Activated CD4-positive, alpha-beta T cell treated with anti-CD3 and anti-CD28 coated beads for 48 hours (primary cell): ENCODE results near the gene NACAD.

Experiments
- DNase-seq: peaks from one replicate; pipeline ENCODE4 v3.0.0-alpha.2; 2020

Gene NACAD

GRCh38 chr7:45087301-45088145, 1.2 kb downstream of the NACAD start:
- no peak for DNase-seq

- no peak for DNase-seq
These were observed 2.3 kb downstream of the NACAD start for GRCh38 chr7:45086331-45087065.

- DNase-seq = no peak
These were observed 3.1 kb downstream of the NACAD start for GRCh38 chr7:45085619-45086200.

GRCh38 chr7:45084901-45085618, 3.7 kb downstream of the NACAD start:
- DNase-seq = no peak

GRCh38 chr7:45084336-45084735, 4.4 kb downstream of the NACAD start:
- DNase-seq = no peak

- no peak for DNase-seq
These were observed 5.9 kb downstream of the NACAD start for GRCh38 chr7:45082831-45083331.

- no peak for DNase-seq
These were observed 6.5 kb downstream of the NACAD start for GRCh38 chr7:45082031-45082830.

- DNase-seq = no peak
These were observed 7.1 kb downstream of the NACAD start for GRCh38 chr7:45081670-45081974.

GRCh38 chr7:45080958-45081669, 7.7 kb downstream of the NACAD start:
- DNase-seq = no peak

GRCh38 chr7:45080265-45080957, 8.4 kb downstream of the NACAD start:
- no peak for DNase-seq

- no peak for DNase-seq
These were observed 10.6 kb downstream of the NACAD start for GRCh38 chr7:45078125-45078681.

- DNase-seq = no peak
These were observed 11.2 kb downstream of the NACAD start for GRCh38 chr7:45077579-45077978.

GRCh38 chr7:45076946-45077345, 11.8 kb downstream of the NACAD start:
- no peak for DNase-seq

- no peak for DNase-seq
These were observed 12.6 kb downstream of the NACAD start for GRCh38 chr7:45075871-45076796.

- no peak for DNase-seq
These were observed 13.5 kb downstream of the NACAD start for GRCh38 chr7:45075355-45075644.

- DNase-seq = no peak
These were observed 14.0 kb downstream of the NACAD start for GRCh38 chr7:45074528-45075354.

- no peak for DNase-seq
These were observed 14.8 kb downstream of the NACAD start for GRCh38 chr7:45073786-45074527.
